IMR-90 (cell line): ENCODE results near the gene AKT1S1. TPM values are rescaled to one million over a fixed set of nuclear protein-coding genes. Genes with fewer than 3 reads are reported as not detected.
A peak's percentile ranks its signal among the peaks of the same experiment; 100 is the strongest.

Experiments used
- ATAC-seq: fragments of 200-7000 bp; cut with Tn5 transposase; 2 replicates; pipeline ENCODE4 v1.9.1; 2020; ENCODE audit warnings: low read depth, mild to moderate bottlenecking, moderate library complexity
- BruUV-seq: library from RNA; stranded (reverse); fragments of 400-500 nt; replicated peaks from 2 replicates; lab custom pipeline; 2021; lab: Mats Ljungman, UMichigan
- CTCF ChIA-PET: fragments of 300-600 bp; formaldehyde crosslinking; extraction: SDS; loops from one replicate; lab custom pipeline; 2021; ENCODE audit warnings: antibody characterized with exemption; lab: Yijun Ruan, JAX
- POLR2A ChIA-PET: fragments of 300-600 bp; sonication (Branson Sonifier 250); formaldehyde crosslinking; loops from one replicate; lab custom pipeline; 2022; ENCODE audit warnings: antibody characterized with exemption; ENCODE audit not compliant: unreplicated experiment; lab: Charles Lee
- DNase-seq: peaks from one replicate; pipeline ENCODE4 v3.0.0; 2013
- H2AFZ ChIP-seq: replicated peaks from 2 replicates; pipeline ENCODE3; 2013; ENCODE audit warnings: low read length, mild to moderate bottlenecking; ENCODE audit not compliant: poor library complexity
- H2AK5ac ChIP-seq: 2 replicates; pipeline ENCODE4 v1.6.1; 2013; ENCODE audit warnings: low read depth, low read length, inconsistent platforms
- H2AK9ac ChIP-seq: replicated peaks from 2 replicates; pipeline ENCODE3; 2013; ENCODE audit warnings: mild to moderate bottlenecking, low read depth, low read length, moderate library complexity; ENCODE audit not compliant: poor library complexity
- H2BK120ac ChIP-seq: 2 replicates; pipeline ENCODE4 v1.6.1; 2013; ENCODE audit warnings: low read depth, low read length, inconsistent platforms
- H2BK15ac ChIP-seq: 3 replicates; pipeline ENCODE4 v1.6.1; 2013; ENCODE audit warnings: low read depth, low read length, inconsistent platforms
- H2BK20ac ChIP-seq: 2 replicates; pipeline ENCODE4 v1.6.1; 2013; ENCODE audit warnings: low read depth, mild to moderate bottlenecking, inconsistent platforms, low read length, moderate library complexity
- H2BK5ac ChIP-seq: 2 replicates; pipeline ENCODE4 v1.6.1; 2013; ENCODE audit warnings: mild to moderate bottlenecking, low read depth, low read length, inconsistent platforms; ENCODE audit not compliant: poor library complexity, severe bottlenecking
- H3K14ac ChIP-seq: replicated peaks from 2 replicates; pipeline ENCODE4 v1.6.1; 2013; ENCODE audit warnings: low read depth, low read length, inconsistent platforms
- H3K18ac ChIP-seq: 2 replicates; pipeline ENCODE4 v1.6.1; 2013; ENCODE audit warnings: low read depth, low read length, control low read depth
- H3K23ac ChIP-seq: 2 replicates; pipeline ENCODE4 v1.6.1; 2013; ENCODE audit warnings: low read depth, low read length, inconsistent platforms
- H3K27ac ChIP-seq: 2 replicates; pipeline ENCODE4 v1.5.1; 2013; ENCODE audit warnings: mild to moderate bottlenecking, control low read depth, low read length; ENCODE audit not compliant: insufficient read depth
- H3K27me3 ChIP-seq: 2 replicates; pipeline ENCODE4 v1.6.1; 2013; ENCODE audit warnings: low read length; ENCODE audit not compliant: control insufficient read depth, insufficient read depth
- H3K36me3 ChIP-seq: 2 replicates; pipeline ENCODE4 v1.6.1; 2013; ENCODE audit warnings: low read length, mixed read lengths; ENCODE audit not compliant: control insufficient read depth, insufficient read depth
- H3K4ac ChIP-seq: 2 replicates; pipeline ENCODE4 v1.6.1; 2013; ENCODE audit warnings: low read depth, low read length, inconsistent platforms
- H3K4me1 ChIP-seq: 2 replicates; pipeline ENCODE4 v1.6.1; 2013; ENCODE audit warnings: low read length, mixed read lengths; ENCODE audit not compliant: control insufficient read depth, insufficient read depth
- H3K4me2 ChIP-seq: 2 replicates; pipeline ENCODE4 v1.6.1; 2013; ENCODE audit warnings: low read depth, mild to moderate bottlenecking, control low read depth, low read length, moderate library complexity
- H3K4me3 ChIP-seq: 2 replicates; pipeline ENCODE4 v1.5.1; 2013; ENCODE audit warnings: low read depth, mild to moderate bottlenecking, control low read depth, low read length, moderate library complexity; ENCODE audit not compliant: insufficient read depth
- H3K56ac ChIP-seq: 2 replicates; pipeline ENCODE4 v1.6.1; 2013; ENCODE audit warnings: low read length, inconsistent platforms; ENCODE audit not compliant: insufficient read depth; ENCODE audit errors: extremely low read depth
- H3K79me1 ChIP-seq, 2 experiments: 2 replicates each; pipeline ENCODE4 v1.6.1; 2013; ENCODE audit warnings: low read length in 2 of 2, inconsistent platforms in 1 of 2, low read depth in 1 of 2
- H3K9ac ChIP-seq: 2 replicates; pipeline ENCODE4 v1.6.1; 2013; ENCODE audit warnings: low read depth, low read length, control low read depth
- H3K9me1 ChIP-seq: 2 replicates; pipeline ENCODE4 v1.6.1; 2013; ENCODE audit warnings: low read length, inconsistent platforms; ENCODE audit not compliant: insufficient read depth
- H3K9me3 ChIP-seq: 2 replicates; pipeline ENCODE4 v1.6.1; 2013; ENCODE audit warnings: low read length; ENCODE audit not compliant: control insufficient read depth, insufficient read depth
- H4K20me1 ChIP-seq: 2 replicates; pipeline ENCODE4 v1.6.1; 2013; ENCODE audit warnings: low read length, inconsistent platforms; ENCODE audit not compliant: insufficient read depth
- H4K5ac ChIP-seq: 2 replicates; pipeline ENCODE4 v1.6.1; 2013; ENCODE audit warnings: mild to moderate bottlenecking, low read depth, low read length, control low read depth
- H4K8ac ChIP-seq, 2 experiments: 2 replicates each; pipeline ENCODE4 v1.6.1; 2013; ENCODE audit warnings: low read depth in 2 of 2, low read length in 2 of 2, control low read depth in 1 of 2, inconsistent platforms in 1 of 2
- H4K91ac ChIP-seq: 2 replicates; pipeline ENCODE4 v1.6.1; 2013; ENCODE audit warnings: low read depth, low read length, inconsistent platforms; ENCODE audit not compliant: insufficient read depth
- BHLHE40 ChIP-seq: fragments of 150-350 bp; IDR thresholded peaks from 2 replicates; pipeline ENCODE4 v1.6.1; 2016; ENCODE audit warnings: mild to moderate bottlenecking, low read depth, low read length
- CHD1 ChIP-seq: IDR thresholded peaks from 2 replicates; pipeline ENCODE4 v1.6.1; 2012; ENCODE audit warnings: low read depth, low read length, improper control_type of control experiment
- MXI1 ChIP-seq: IDR thresholded peaks from 2 replicates; pipeline ENCODE4 v1.6.1; 2012; ENCODE audit warnings: low read depth, mild to moderate bottlenecking, low read length, moderate library complexity, borderline replicate concordance
- SMC3 ChIP-seq: fragments of 150-350 bp; IDR thresholded peaks from 2 replicates; pipeline ENCODE4 v1.6.1; 2016; ENCODE audit warnings: low read depth, mild to moderate bottlenecking, antibody characterized with exemption, low read length, moderate library complexity
- WGBS, 2 experiments: methylation state at CpG; one replicate each; pipeline versions ENCODE4 v1.1.5 to v1.1.7; 2013; ENCODE audit warnings: missing lambda C conversion rate in 2 of 2; ENCODE audit not compliant: insufficient read length in 1 of 2; ENCODE audit errors: extremely low coverage in 2 of 2; 5-methylcytosine and 5-hydroxymethylcytosine counted together
- dilution Hi-C: fragments of 300-500 bp; cut with HindIII; formaldehyde crosslinking; loops from one replicate; pipeline ENCODE4 v1.14.3; 2018; ENCODE audit warnings: low sequenced_read_pairs; ENCODE audit not compliant: unreplicated experiment
- in situ Hi-C: fragments of 300-500 bp; cut with MboI; formaldehyde crosslinking; loops from 3 replicates; pipeline ENCODE4 v1.14.3; 2019; ENCODE audit warnings: low sequenced_read_pairs, inconsistent platforms, mixed read lengths
- intact Hi-C: fragments of 100-400 bp; cut with micrococcal nuclease; formaldehyde crosslinking; loops from 2 replicates; pipeline ENCODE4 v1.10.0; 2022
- polyA plus RNA-seq, 3 experiments: library from polyadenylated mRNA; depleted of rRNA; stranded (reverse); fragments of >200 nt; gene quantifications; 2 replicates each; pipeline ENCODE4 v1.2.3, GENCODE V29; 2012; ENCODE audit warnings: low replicate concordance in 1 of 3
- total RNA-seq: library from RNA; depleted of rRNA; stranded (reverse); fragments of >200 nt; gene quantifications from 2 replicates; pipeline ENCODE4 v1.2.3, GENCODE V29; 2012

The AKT1S1 gene
- total and polyA plus RNA-seq, 2 of the 4 experiments (the other 2 are of a cell fraction), result 3.6 to 54.4 TPM

GRCh38 chr19:49851456-49852259, 25.5 kb downstream of the AKT1S1 start:
- H2AFZ ChIP-seq, result peak overlapping the region; percentile 90
- H2BK20ac ChIP-seq, result no peak overlapping the region
- TF ChIP-seq CHD1, result no peak
- TF ChIP-seq SMC3, result no peak
- peak; percentile 30; the same call in 1 of the 2 replicates for TF ChIP-seq MXI1
- TF ChIP-seq BHLHE40, result no peak
- no peak overlapping the region for H4K5ac ChIP-seq
- no TSS peak for BruUV-seq
- dilution Hi-C loops (no loop called here), in situ Hi-C loops (loop anchor here (10.0 kb wide), 1 partner anchor 167 kb away; the partner anchor contains the start of gene ADM5), intact Hi-C loops (no loop called here)
- H3K9me1 ChIP-seq, result peaks cover 15% of the 10 kb centered on the region
- H2AK5ac ChIP-seq, result peak overlapping the region; percentile 81
- ChIA-PET POLR2A (no interaction called here), CTCF (no interaction called here)
- H3K4me2 ChIP-seq, result peak overlapping the region; percentile 94
- peak overlapping the region; percentile 94 for H3K27ac ChIP-seq
- peaks cover 27 to 79% of the 10 kb centered on the region in 2 experiments for H3K79me1 ChIP-seq
- peaks cover 25% of the 10 kb centered on the region for H3K36me3 ChIP-seq
- H2AK9ac ChIP-seq, result peak overlapping the region; percentile 95
- DNase-seq (no peak), ATAC-seq (peak; percentile 19)
- H2BK15ac ChIP-seq, result no peak overlapping the region
- H3K23ac ChIP-seq, result peak overlapping the region; percentile 87
- peak overlapping the region; percentile 41; the same call in 1 of the 2 replicates for H3K4ac ChIP-seq
- 0 out of 2 replicates have a peak overlapping the region, but pooled peaks have one; percentile 27 for H3K56ac ChIP-seq
- peaks cover 58% of the 10 kb centered on the region for H4K20me1 ChIP-seq
- peak overlapping the region; percentile 65 for H3K9ac ChIP-seq
- WGBS, 2 experiments, result 3% methylated on average over 27 of the region's 78 CpGs; no CpG with 5 or more reads in 1 of the 2 experiments
- no peaks in the 10 kb centered on the region for H3K27me3 ChIP-seq
- H4K8ac ChIP-seq, result no peak overlapping the region
- no peak overlapping the region for H4K91ac ChIP-seq
- no peak overlapping the region; the same call in 1 of the 2 replicates for H3K18ac ChIP-seq
- peaks cover 16% of the 10 kb centered on the region for H3K4me1 ChIP-seq
- H3K4me3 ChIP-seq, result peak overlapping the region; percentile 60
- H2BK5ac ChIP-seq, result peak overlapping the region; percentile 48
- no peak overlapping the region for H2BK120ac ChIP-seq
- H3K9me3 ChIP-seq, result no peaks in the 10 kb centered on the region
- peak overlapping the region; percentile 74 for H3K14ac ChIP-seq
